CD4-positive, alpha-beta T cell (primary cell): Measurements from ENCODE around the gene SMOC2. TPM values are rescaled to one million over a fixed set of nuclear protein-coding genes. Genes with fewer than 3 reads are reported as not detected.

Experiments
- ATAC-seq: fragments of 200-7000 bp; cut with Tn5 transposase; one replicate; pipeline ENCODE4 v1.10.0; 2022; ENCODE audit warnings: mild to moderate bottlenecking; ENCODE audit not compliant: poor library complexity
- CTCF ChIA-PET: fragments of 350-600 bp; sonication (Branson Sonifier 250); formaldehyde crosslinking; loops from one replicate; lab custom pipeline; 2021; ENCODE audit warnings: antibody characterized with exemption, inconsistent platforms; lab: Charles Lee
- POLR2A ChIA-PET: fragments of 350-600 bp; sonication (Branson Sonifier 250); formaldehyde crosslinking; loops from one replicate; lab custom pipeline; 2021; ENCODE audit warnings: antibody characterized with exemption, inconsistent platforms; lab: Charles Lee
- DNase-seq, 14 experiments: peaks; one replicate each; pipeline ENCODE4 v3.0.0-alpha.2; 2013 to 2020; ENCODE audit warnings: mixed read lengths in 2 of 14
- H3K27ac ChIP-seq, 2 donors: one replicate each; pipeline versions ENCODE4 v1.5.1 to v1.7.0; 2013; ENCODE audit warnings: low read length in 2 of 2, low read depth in 1 of 2, mild to moderate bottlenecking in 1 of 2
- H3K27me3 ChIP-seq, 2 experiments: 1 replicate in 1 of 2; 2 replicates in 1 of 2; pipeline versions ENCODE4 v1.6.1 to v1.7.0; 2013; ENCODE audit warnings: low read length in 2 of 2, control low read depth in 1 of 2, mild to moderate bottlenecking in 1 of 2, moderate library complexity in 1 of 2; ENCODE audit not compliant: insufficient read depth in 2 of 2, control insufficient read depth in 1 of 2
- H3K36me3 ChIP-seq: one replicate; pipeline ENCODE4 v1.6.1; 2013; ENCODE audit warnings: low read length, control low read depth; ENCODE audit not compliant: insufficient read depth
- H3K4me1 ChIP-seq: one replicate; pipeline ENCODE4 v1.6.1; 2013; ENCODE audit warnings: low read length, control low read depth; ENCODE audit not compliant: insufficient read depth
- H3K4me3 ChIP-seq: one replicate; pipeline ENCODE4 v1.5.1; 2013; ENCODE audit warnings: mild to moderate bottlenecking, low read length, moderate library complexity
- H3K9me3 ChIP-seq, 2 experiments: 1 replicate in 1 of 2; 2 replicates in 1 of 2; pipeline versions ENCODE4 v1.6.1 to v1.7.0; 2013; ENCODE audit warnings: low read length in 2 of 2, mild to moderate bottlenecking in 2 of 2, control low read depth in 1 of 2, moderate library complexity in 1 of 2; ENCODE audit not compliant: control insufficient read depth in 1 of 2, insufficient read depth in 1 of 2
- H3K27ac Mint-ChIP-seq: one replicate; pipeline ENCODE4 v1.8.0; 2020; ENCODE audit warnings: mixed read lengths
- H3K27me3 Mint-ChIP-seq: one replicate; pipeline ENCODE4 v1.8.0; 2021; ENCODE audit warnings: mixed read lengths
- H3K36me3 Mint-ChIP-seq: one replicate; pipeline ENCODE4 v1.8.0; 2021; ENCODE audit warnings: low read depth, mixed read lengths
- H3K4me1 Mint-ChIP-seq: one replicate; pipeline ENCODE4 v1.8.0; 2021; ENCODE audit warnings: low read depth, mixed read lengths
- H3K4me3 Mint-ChIP-seq: one replicate; pipeline ENCODE4 v1.8.0; 2020; ENCODE audit warnings: mild to moderate bottlenecking, mixed read lengths
- H3K9me3 Mint-ChIP-seq: one replicate; pipeline ENCODE4 v1.8.0; 2020; ENCODE audit warnings: mixed read lengths
- intact Hi-C, 2 experiments: fragments of 100-400 bp; cut with DNase I in 1 of 2; cut with micrococcal nuclease in 1 of 2; formaldehyde crosslinking; loops; one replicate each; pipeline versions ENCODE4 v1.15.1 to v1.9.0; 2023 to 2025; cut with DNase I, micrococcal nuclease
- total RNA-seq, 174 experiments: library from RNA in 2 of 174; stranded (reverse) in 2 of 174; gene quantifications; one replicate each; pipeline ENCODE4 v1.2.3 and lab custom pipeline; 2021 to 2026
- TF ChIP-seq, protein P1 (sequence below): fragments of 200-600 bp; IDR thresholded peaks from one replicate; pipeline ENCODE4 v1.8.0; 2022; ENCODE audit warnings: antibody characterized with exemption, mild to moderate bottlenecking

Gene SMOC2
- total RNA-seq, 2 experiments from 2014 or later: not detected

DNA sequence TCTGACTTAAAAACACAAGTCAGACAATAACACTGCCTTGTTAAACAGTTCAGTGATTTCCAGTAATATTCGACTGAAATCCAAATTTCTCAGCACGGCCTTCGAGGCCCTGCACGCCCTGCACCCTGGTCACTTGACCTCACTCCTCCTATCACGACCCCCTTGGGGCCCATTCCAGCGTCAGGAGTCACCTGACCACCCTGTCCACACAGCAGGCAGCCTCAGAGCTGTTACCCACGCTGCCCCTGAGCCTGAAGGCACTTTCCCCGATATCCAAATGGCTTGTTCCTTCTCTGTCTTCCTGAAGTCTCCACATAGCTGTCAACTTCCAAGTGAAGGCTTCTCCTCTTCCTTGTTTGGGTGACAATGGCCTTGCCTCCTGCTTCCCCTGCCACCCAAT, 33.1 kb upstream of the SMOC2 start:
- intact Hi-C loops: no loop called here
- H3K9me3 ChIP-seq: peaks cover 0 to 19% of the 10 kb centered on the region in 2 experiments
- no peak overlapping the region for H3K4me3 Mint-ChIP-seq
- no peaks in the 10 kb centered on the region for H3K4me1 ChIP-seq
- POLR2A ChIA-PET: no interaction called here
- H3K27ac ChIP-seq: no peak overlapping the region
- no peaks in the 10 kb centered on the region for H3K27me3 Mint-ChIP-seq
- no peaks in the 10 kb centered on the region for H3K36me3 ChIP-seq
- no peak overlapping the region for H3K27ac Mint-ChIP-seq
- H3K4me3 ChIP-seq: no peak overlapping the region
- H3K9me3 Mint-ChIP-seq: no peaks in the 10 kb centered on the region
- no peak for ATAC-seq
- no peaks in the 10 kb centered on the region for H3K4me1 Mint-ChIP-seq
- no peaks in the 10 kb centered on the region for H3K27me3 ChIP-seq
- no peak for DNase-seq
- CTCF ChIA-PET: no interaction called here
- H3K36me3 Mint-ChIP-seq: no peaks in the 10 kb centered on the region
- TF ChIP-seq, protein P1, sequence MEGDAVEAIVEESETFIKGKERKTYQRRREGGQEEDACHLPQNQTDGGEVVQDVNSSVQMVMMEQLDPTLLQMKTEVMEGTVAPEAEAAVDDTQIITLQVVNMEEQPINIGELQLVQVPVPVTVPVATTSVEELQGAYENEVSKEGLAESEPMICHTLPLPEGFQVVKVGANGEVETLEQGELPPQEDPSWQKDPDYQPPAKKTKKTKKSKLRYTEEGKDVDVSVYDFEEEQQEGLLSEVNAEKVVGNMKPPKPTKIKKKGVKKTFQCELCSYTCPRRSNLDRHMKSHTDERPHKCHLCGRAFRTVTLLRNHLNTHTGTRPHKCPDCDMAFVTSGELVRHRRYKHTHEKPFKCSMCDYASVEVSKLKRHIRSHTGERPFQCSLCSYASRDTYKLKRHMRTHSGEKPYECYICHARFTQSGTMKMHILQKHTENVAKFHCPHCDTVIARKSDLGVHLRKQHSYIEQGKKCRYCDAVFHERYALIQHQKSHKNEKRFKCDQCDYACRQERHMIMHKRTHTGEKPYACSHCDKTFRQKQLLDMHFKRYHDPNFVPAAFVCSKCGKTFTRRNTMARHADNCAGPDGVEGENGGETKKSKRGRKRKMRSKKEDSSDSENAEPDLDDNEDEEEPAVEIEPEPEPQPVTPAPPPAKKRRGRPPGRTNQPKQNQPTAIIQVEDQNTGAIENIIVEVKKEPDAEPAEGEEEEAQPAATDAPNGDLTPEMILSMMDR: no peak

DNA sequence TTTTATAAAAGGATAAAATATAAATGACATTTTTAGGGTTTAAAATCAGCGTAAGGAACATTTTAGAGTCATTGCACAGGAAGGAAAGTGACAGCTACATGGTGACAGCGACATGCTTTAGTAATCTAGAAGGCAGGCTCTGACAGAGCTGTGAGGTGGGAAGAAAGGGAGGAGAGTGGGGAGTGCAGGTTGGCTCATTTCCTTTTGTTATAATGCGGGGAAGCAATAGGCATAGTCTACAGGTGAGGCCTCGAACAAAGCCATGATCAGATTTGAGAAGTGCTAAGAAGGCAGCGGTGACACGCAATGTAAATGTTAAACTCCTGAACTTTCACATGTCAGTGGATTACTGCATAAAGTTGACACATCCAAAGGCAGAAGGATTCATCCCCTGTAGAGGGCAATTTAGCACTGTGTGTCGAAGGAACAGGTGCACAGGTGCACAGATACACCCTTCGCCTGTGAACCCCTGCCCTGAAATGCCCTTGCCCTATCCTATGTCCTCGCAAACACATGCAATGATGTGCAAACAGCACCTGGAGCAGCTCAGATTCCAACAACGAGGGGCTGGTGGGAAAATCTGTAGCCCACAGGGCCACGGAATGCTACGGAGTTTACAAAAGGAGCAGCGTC, 32.4 kb upstream of the SMOC2 start:
- Histone ChIP-seq H3K9me3 (peaks cover 0 to 21% of the 10 kb centered on the region in 2 experiments), H3K27me3 (no peaks in the 10 kb centered on the region), H3K36me3 (no peaks in the 10 kb centered on the region), H3K4me1 (no peaks in the 10 kb centered on the region), H3K4me3 (no peak overlapping the region), H3K27ac (no peak overlapping the region)
- CTCF ChIA-PET: no interaction called here
- Mint-ChIP-seq H3K9me3 (no peaks in the 10 kb centered on the region), H3K27ac (no peak overlapping the region), H3K4me1 (no peaks in the 10 kb centered on the region), H3K4me3 (no peak overlapping the region), H3K27me3 (no peaks in the 10 kb centered on the region), H3K36me3 (no peaks in the 10 kb centered on the region)
- no peak for ATAC-seq
- POLR2A ChIA-PET: no interaction called here
- no peak for DNase-seq
- intact Hi-C loops: no loop called here
- TF ChIP-seq, protein P1: no peak

DNA sequence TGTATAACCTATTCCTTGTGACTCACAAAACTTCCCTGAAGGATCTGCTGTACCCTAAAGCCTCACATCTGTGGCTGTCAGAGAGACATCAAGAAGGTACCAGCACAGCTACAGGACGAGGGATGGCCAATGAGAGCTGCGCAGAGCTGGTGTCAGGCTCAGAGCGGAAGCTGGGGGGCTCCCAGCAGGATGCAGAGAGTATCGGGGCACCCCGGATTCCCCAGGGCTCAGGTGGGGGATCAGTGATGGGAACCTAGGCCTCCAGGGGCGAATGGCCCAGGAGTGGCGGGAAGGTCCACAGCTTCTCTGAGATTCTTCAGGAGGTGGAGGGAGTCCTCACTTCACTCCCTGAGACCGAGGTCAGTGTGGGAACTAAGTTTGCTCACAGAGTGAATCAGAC, 30.9 kb upstream of the SMOC2 start:
- Mint-ChIP-seq H3K4me3 (no peak overlapping the region), H3K4me1 (no peaks in the 10 kb centered on the region), H3K36me3 (no peaks in the 10 kb centered on the region), H3K27ac (no peak overlapping the region), H3K27me3 (no peaks in the 10 kb centered on the region), H3K9me3 (no peaks in the 10 kb centered on the region)
- TF ChIP-seq, protein P1: no peak
- Histone ChIP-seq H3K36me3 (no peaks in the 10 kb centered on the region), H3K4me1 (no peaks in the 10 kb centered on the region), H3K4me3 (no peak overlapping the region), H3K27me3 (no peaks in the 10 kb centered on the region), H3K9me3 (peaks cover 0 to 21% of the 10 kb centered on the region in 2 experiments), H3K27ac (no peak overlapping the region)
- ChIA-PET POLR2A (no interaction called here), CTCF (no interaction called here)
- no peak for ATAC-seq
- no peak for DNase-seq
- intact Hi-C loops: no loop called here
